GM18909 (cell line): Measurements from ENCODE around the gene CDKL4.
"Not testable (repeated sequence)": the region's sequence is repeated elsewhere in the genome, so short reads cannot be mapped to it uniquely, and the experiment has no call there.

Experiments
- ATAC-seq: cut with Tn5 transposase; IDR thresholded peaks from one replicate; pipeline ENCODE4 v1.9.1; 2021; ENCODE audit warnings: mild to moderate bottlenecking; ENCODE audit not compliant: unreplicated experiment, poor library complexity

The CDKL4 gene

DNA sequence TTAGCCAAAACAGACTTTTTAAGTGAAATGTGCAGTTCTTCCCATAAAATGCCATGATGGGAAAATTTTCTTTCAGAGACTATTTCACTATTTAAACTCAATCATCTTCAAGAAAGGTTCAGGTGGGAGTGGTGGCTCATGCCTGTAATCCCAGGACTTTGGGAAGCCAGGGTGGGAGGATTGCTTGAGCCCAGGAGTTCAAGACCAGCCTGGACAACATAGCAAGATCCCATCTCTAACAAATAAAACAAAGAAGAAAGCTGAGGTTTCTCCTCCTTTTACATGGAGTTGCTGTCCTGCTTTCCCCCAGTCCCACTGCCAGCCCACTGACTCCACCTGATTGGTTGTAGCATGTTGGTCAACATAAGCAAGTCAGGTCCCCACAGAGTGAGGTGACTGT, 97.1 kb downstream of the CDKL4 start:
- no peak for ATAC-seq

DNA sequence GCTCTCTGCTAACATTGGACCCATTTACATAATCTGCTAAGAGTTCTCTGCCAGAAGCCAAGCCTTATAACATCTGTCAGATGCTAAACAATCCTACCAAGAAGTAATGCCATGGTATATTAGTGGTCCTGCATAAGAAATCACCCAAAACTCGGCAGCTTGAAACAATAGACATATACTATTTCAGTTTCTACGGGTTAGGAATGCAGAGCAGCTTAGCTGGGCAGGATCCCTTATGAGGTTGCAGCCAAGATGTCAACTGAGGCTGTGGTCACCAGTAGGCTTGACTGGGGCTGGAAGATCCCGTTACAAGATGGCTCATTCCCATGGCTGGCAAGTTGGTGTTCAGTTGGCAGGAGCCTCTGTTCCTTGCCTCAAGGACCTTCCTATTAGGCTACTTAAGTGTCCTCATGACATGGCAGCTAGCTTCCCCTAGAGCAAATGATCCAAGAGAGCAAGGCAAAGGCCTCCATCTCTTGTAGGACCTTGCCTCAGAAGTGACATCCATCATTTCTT, 97.8 kb downstream of the CDKL4 start:
- no peak for ATAC-seq

GRCh38 chr2:39144416-39144815, 99.4 kb downstream of the CDKL4 start:
- no peak for ATAC-seq

DNA sequence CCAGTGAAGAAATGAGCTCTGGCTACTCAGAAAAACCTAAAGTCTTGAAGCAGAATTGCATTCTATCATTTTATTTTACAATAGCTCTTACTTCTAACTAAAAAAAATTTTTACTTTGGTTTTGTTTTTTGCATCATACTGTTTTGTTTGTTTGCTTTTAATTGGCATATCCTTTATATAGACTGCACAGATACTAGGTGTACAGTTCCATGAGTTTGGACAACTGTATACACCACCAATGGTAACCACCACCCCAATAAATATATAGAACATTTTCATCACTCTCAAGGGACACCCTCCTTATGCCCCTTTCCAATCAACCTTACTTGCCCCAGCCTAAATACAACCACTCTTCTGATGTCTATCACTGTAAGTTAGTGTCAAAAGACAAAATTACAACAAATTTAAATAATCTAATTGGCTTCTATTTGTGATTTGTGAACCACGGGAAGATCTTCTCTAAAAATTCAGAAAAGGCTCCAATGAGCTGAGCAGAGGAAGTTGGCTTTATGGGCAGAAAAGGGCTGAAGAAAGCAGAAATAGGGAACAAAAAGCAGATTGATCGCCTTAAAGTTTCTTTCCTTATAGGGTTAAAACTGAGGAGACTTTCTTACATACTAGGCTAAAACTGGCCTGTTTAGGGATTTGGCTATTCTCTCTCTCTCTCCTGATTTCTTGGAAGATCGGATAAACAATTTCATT, 100.7 kb downstream of the CDKL4 start:
- no peak for ATAC-seq

- no peak for ATAC-seq
Observed at GRCh38 chr2:39141334-39142271, 102.2 kb downstream of the CDKL4 start.

GRCh38 chr2:39140948-39141333, 102.8 kb downstream of the CDKL4 start:
- ATAC-seq = not testable (repeated sequence)

DNA sequence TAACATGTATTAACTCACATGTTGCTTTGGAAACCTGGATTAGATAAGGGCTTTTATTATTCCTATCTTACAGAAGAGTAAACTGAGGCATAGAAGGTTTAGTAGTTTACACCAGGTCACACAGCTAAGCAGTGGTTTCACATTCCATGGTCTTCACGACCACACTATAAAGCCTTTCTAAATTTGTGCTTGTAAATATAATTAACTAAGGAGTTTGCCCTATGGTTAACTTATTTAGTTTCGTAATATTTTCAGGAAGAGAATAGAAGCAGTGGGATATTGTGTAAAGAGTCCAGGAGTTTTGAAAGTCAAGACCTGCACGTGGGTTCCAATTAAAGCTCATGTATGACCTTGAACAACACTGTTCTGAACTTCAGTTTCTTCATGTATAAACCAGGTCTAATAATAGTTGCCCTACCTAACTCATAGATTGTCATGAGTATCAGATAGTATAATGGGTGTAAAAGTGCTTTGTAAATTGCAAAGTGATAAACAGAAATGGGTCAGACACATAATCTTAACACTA, 103.4 kb downstream of the CDKL4 start:
- no peak for ATAC-seq

DNA sequence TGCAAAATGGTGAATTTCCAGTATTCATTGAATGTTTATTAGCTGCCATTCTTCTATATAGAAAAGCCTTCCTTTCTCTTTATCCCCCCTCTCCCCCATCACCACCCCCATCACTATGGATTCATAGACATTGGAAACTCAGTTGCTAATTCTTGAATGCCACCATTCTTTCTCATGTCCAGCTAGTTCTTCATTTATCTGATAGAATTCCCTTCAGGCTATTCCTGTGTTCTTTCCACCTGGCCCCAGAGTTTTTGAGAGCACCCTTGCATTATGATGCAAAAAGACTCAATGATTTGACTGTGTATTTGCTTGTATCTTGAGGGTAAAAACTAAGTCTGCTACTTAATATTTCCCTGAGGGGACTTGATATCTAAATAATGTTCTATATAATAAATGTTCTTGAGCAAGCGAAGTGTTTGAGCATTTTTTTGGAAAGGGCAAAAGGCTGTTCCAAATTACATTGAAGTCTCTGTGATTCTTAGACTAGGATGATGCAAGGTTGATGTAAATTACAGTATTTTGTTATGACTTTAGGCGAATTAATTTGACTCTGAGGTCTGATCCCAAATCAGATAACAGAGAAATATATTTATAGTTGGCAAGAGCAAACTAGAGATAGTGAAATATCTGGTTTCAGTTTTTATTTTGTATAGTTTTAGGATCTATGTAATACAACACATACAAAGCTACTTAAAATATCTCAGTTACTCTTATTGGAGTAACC, 104.1 kb downstream of the CDKL4 start:
- ATAC-seq = no peak

GRCh38 chr2:39138837-39139211, 104.9 kb downstream of the CDKL4 start:
- no peak for ATAC-seq

- ATAC-seq = not testable (repeated sequence)
Observed at GRCh38 chr2:39138187-39138836, 105.5 kb downstream of the CDKL4 start.

GRCh38 chr2:39136799-39137198, 107.0 kb downstream of the CDKL4 start:
- ATAC-seq = no peak

DNA sequence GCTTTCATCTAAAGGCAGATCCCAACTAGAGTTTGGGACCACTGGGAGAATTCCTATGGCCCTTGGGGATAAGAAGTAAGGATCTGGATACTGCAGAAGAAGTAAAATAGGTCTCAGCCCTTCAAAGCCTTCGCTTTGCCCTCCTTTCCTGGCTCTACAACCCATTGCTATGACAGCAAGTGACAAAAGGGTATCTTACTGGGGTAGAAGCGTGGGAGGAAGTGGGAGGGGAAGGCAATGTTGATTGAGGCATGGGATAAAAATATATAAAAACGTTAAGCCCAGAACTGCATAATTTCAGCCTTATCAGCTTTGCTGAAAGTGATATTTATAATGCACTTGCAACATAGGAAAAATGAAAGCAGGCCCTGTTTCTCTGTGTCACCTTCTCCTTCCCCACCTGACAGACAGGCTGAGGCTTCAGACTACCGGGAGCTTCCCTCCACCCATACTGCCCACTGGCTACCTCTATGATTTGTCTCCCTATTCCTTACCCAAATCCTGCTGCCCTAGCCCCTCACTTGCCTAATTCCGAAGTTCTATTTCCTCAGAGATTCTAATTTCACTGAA, 108.0 kb downstream of the CDKL4 start:
- ATAC-seq = no peak

- no peak for ATAC-seq
Observed at GRCh38 chr2:39133215-39133851, 110.4 kb downstream of the CDKL4 start.

DNA sequence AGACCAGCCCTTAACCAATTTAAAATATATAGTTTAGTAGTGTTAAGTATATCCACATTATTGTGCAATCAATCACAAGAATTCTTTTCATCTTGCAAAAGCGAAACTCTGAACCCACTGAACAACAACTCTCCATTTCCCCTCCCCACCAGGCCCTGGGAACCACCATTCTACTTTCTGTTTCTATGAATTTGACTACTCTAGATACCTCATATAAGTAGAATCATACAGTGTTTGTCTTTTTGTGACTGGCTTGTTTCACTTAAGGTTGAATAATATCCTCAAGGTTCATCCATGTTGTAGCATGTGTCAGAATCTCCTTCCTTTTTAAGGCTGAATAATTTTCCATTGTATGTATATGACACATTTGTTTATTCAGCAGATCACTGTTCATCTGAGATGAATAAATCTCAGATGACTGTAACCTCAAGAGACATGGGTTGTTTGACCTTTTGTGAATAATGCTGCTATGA, 114.8 kb downstream of the CDKL4 start:
- ATAC-seq = peak; percentile 54

GRCh38 chr2:39127973-39128372, 115.8 kb downstream of the CDKL4 start:
- ATAC-seq = peak; percentile 63
